ENCODE results near the gene ACCS. TPM values are rescaled to one million over a fixed set of nuclear protein-coding genes. Genes with fewer than 3 reads are reported as not detected.

The ACCS gene
- total RNA-seq, 1 donor from 2014 or later, result 11.0 TPM

DNA sequence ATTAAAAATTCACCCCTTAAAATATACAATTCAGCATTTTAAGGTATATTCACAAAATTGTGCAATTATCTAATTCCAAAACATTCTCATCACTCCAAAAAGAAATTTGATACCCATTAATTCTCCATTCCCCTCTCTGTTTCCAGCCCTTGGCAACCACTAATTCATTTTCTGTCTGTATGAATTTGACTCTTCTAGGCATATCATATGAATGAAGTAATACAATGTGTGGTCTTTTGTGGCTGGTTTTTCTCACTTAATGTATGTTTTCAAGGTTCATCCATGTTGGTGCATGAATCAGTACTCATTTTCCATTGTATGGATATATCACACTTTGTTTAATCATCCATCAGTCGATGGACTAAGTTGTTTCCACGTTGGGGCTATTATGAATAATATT, 47.2 kb upstream of the ACCS start:
- DNase-seq (ENCODE audit: low read depth, low spot score), result no peak
- TF ChIP-seq, protein P1, sequence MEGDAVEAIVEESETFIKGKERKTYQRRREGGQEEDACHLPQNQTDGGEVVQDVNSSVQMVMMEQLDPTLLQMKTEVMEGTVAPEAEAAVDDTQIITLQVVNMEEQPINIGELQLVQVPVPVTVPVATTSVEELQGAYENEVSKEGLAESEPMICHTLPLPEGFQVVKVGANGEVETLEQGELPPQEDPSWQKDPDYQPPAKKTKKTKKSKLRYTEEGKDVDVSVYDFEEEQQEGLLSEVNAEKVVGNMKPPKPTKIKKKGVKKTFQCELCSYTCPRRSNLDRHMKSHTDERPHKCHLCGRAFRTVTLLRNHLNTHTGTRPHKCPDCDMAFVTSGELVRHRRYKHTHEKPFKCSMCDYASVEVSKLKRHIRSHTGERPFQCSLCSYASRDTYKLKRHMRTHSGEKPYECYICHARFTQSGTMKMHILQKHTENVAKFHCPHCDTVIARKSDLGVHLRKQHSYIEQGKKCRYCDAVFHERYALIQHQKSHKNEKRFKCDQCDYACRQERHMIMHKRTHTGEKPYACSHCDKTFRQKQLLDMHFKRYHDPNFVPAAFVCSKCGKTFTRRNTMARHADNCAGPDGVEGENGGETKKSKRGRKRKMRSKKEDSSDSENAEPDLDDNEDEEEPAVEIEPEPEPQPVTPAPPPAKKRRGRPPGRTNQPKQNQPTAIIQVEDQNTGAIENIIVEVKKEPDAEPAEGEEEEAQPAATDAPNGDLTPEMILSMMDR (conservative IDR thresholded peaks at IDR 0.05), result no peak
- Mint-ChIP-seq H3K9me3 (peaks cover 7% of the 10 kb centered on the region), H3K36me3 (ENCODE audit: low read depth) (peaks cover 3% of the 10 kb centered on the region), H3K27ac (ENCODE audit: unreplicated experiment) (no peak overlapping the region), H3K27me3 (ENCODE audit: low read depth) (peaks cover 31% of the 10 kb centered on the region), H3K4me1 (no peaks in the 10 kb centered on the region), H3K4me3 (no peak overlapping the region)

DNA sequence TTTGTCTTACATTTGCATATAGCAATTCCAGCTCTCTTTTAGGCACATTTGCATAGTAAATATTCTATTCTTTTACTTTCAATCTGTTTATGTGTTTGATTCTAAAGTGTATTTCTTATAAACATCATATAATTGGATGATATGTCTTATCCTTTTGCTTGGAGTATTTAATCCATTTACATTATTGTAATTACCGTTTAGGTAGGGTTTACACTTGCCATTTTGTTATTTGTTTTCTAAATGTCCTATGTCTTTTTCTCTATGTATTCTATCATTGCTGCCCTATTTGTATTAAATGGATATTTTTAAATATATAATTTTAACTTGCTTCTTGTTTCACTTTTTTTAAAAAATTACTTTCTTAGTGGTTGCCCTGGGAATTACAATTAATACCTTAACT, 41.1 kb upstream of the ACCS start:
- no peak overlapping the region for H3K27ac Mint-ChIP-seq (ENCODE audit: unreplicated experiment)
- H3K36me3 Mint-ChIP-seq (ENCODE audit: low read depth), result peaks cover 10% of the 10 kb centered on the region
- peaks cover 7% of the 10 kb centered on the region for H3K4me1 Mint-ChIP-seq
- H3K27me3 Mint-ChIP-seq (ENCODE audit: low read depth), result peaks cover 17% of the 10 kb centered on the region
- H3K4me3 Mint-ChIP-seq, result no peak overlapping the region
- no peak for DNase-seq (ENCODE audit: low read depth, low spot score)
- TF ChIP-seq, protein P1 (conservative IDR thresholded peaks at IDR 0.05), result no peak
- H3K9me3 Mint-ChIP-seq, result peaks cover 14% of the 10 kb centered on the region

GRCh38 chr11:44025727-44026126, 40.3 kb upstream of the ACCS start:
- TF ChIP-seq, protein P1 (conservative IDR thresholded peaks at IDR 0.05), result no peak
- Mint-ChIP-seq H3K27ac (ENCODE audit: unreplicated experiment) (no peak overlapping the region), H3K4me1 (peaks cover 14% of the 10 kb centered on the region), H3K9me3 (peaks cover 14% of the 10 kb centered on the region), H3K4me3 (no peak overlapping the region), H3K27me3 (ENCODE audit: low read depth) (peaks cover 13% of the 10 kb centered on the region), H3K36me3 (ENCODE audit: low read depth) (peaks cover 10% of the 10 kb centered on the region)
- no peak for DNase-seq (ENCODE audit: low read depth, low spot score)

- peaks cover 40% of the 10 kb centered on the region for H3K4me1 Mint-ChIP-seq
- no peak overlapping the region for H3K27ac Mint-ChIP-seq (ENCODE audit: unreplicated experiment)
- no peaks in the 10 kb centered on the region for H3K27me3 Mint-ChIP-seq (ENCODE audit: low read depth)
- no peak overlapping the region for H3K4me3 Mint-ChIP-seq
- TF ChIP-seq, protein P1 (conservative IDR thresholded peaks at IDR 0.05), result no peak
- DNase-seq (ENCODE audit: low read depth, low spot score), result no peak
- H3K36me3 Mint-ChIP-seq (ENCODE audit: low read depth), result peaks cover 7% of the 10 kb centered on the region
- H3K9me3 Mint-ChIP-seq, result peaks cover 7% of the 10 kb centered on the region
These were observed 37.7 kb upstream of the ACCS start for GRCh38 chr11:44028401-44028800.

DNA sequence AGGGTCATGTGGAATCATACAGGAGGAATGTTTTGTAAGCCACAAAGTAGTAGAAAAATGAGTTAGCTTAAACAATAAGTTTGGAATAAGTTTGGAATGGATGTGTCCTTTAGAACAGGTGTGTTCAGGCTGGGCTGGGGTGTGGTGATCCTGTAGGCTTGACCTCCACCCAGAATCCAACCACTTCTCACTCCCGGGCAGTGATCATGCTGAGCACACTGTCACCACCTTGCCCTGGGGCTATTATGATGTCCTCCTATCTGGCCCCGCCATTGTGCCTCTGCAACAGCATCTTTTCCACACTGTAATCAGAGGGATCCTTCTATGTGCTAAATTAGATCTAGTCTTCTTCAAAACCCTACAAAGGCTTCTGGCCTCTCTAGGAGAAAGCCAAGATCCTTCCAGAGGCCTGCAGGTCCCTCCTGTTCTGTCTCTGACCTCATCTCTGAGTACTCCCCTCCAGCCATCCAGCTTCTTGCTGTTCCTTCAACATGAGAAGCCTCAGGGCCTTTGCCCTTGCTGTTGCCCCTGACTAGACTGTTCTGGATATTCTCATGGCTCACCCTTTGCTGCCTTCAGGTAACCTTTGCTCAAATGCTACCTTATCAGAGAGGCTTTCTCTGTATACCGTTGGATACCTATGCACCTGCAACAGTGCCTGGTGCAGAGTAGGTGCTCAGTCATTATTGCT, 37.1 kb upstream of the ACCS start:
- Mint-ChIP-seq H3K9me3 (peaks cover 7% of the 10 kb centered on the region), H3K4me1 (peaks cover 46% of the 10 kb centered on the region), H3K27ac (ENCODE audit: unreplicated experiment) (no peak overlapping the region), H3K27me3 (ENCODE audit: low read depth) (no peaks in the 10 kb centered on the region), H3K36me3 (ENCODE audit: low read depth) (peaks cover 7% of the 10 kb centered on the region), H3K4me3 (no peak overlapping the region)
- TF ChIP-seq, protein P1 (conservative IDR thresholded peaks at IDR 0.05), result no peak
- DNase-seq (ENCODE audit: low read depth, low spot score), result no peak

Data from neural crest cell (in vitro differentiated cells).